SK-N-SH treated with all-trans-retinoic acid at 6 μM for 48 hours (cell line): ENCODE data around the gene LY6G5C.

Experiments used
- ARNTL ChIP-seq: fragments of 450-650 bp; formaldehyde crosslinking; IDR thresholded peaks from 2 replicates; pipeline ENCODE4 v1.5.0; 2020; ENCODE audit warnings: low read depth, mild to moderate bottlenecking, moderate library complexity, borderline replicate concordance
- CSRNP3 ChIP-seq: fragments of 250-450 bp; sonication (Bioruptor Pico); IDR thresholded peaks from 2 replicates; pipeline ENCODE4 v1.5.1; 2021; ENCODE audit warnings: mild to moderate bottlenecking, moderate library complexity
- ISL1 ChIP-seq: fragments of 250-450 bp; sonication (Bioruptor Pico); IDR thresholded peaks from 2 replicates; pipeline ENCODE4 v2.1.2; 2022; ENCODE audit warnings: mild to moderate bottlenecking, moderate library complexity
- TOX ChIP-seq: fragments of 250-450 bp; sonication (Bioruptor Pico); IDR thresholded peaks from 2 replicates; pipeline ENCODE4 v1.8.0; 2021; ENCODE audit warnings: mild to moderate bottlenecking, moderate library complexity, borderline replicate concordance
- ZFP30 ChIP-seq: fragments of 450-650 bp; formaldehyde crosslinking; IDR thresholded peaks from 2 replicates; pipeline ENCODE4 v1.5.0; 2022; ENCODE audit warnings: mild to moderate bottlenecking, moderate library complexity
- ZNF70 ChIP-seq: fragments of 450-650 bp; formaldehyde crosslinking; IDR thresholded peaks from 2 replicates; pipeline ENCODE4 v1.5.0; 2020; ENCODE audit warnings: mild to moderate bottlenecking, moderate library complexity

- TF ChIP-seq ARNTL (no peak), CSRNP3 (CRISPR knock-in tag) (no peak), ZFP30 (CRISPR knock-in tag) (no peak), ZNF70 (CRISPR knock-in tag) (no peak), ISL1 (CRISPR knock-in tag) (no peak), TOX (CRISPR knock-in tag) (no peak)
Measured at GRCh38 chr6:31713991-31714684, 33.3 kb upstream of the LY6G5C start.
